Stimulated activated CD4-positive, alpha-beta T cell treated with anti-CD3 and anti-CD28 coated beads, Interleukin-15, amount 100 ng/mL, for 1 hour (primary cell): ENCODE measurements around the gene CCDC197.

Source experiments
- DNase-seq, 2 donors: peaks; one replicate each; pipeline ENCODE4 v3.0.0-alpha.2; 2020; ENCODE audit warnings: low read depth in 1 of 2, low spot score in 1 of 2

The CCDC197 gene

GRCh38 chr14:93998871-93999403 is 1.8 kb downstream of the CCDC197 start:
- DNase-seq, result no peak

GRCh38 chr14:93999573-93999972 is 2.5 kb downstream of the CCDC197 start:
- no peak for DNase-seq

- DNase-seq, result no peak
These were observed 3.2 kb downstream of the CCDC197 start for GRCh38 chr14:94000267-94000666.

- no peak for DNase-seq
These were observed 3.9 kb downstream of the CCDC197 start for GRCh38 chr14:94001016-94001415.

GRCh38 chr14:94001501-94002396 is 4.6 kb downstream of the CCDC197 start:
- DNase-seq, result peak; percentile 16 to 35

- no peak for DNase-seq
These were observed 6.3 kb downstream of the CCDC197 start for GRCh38 chr14:94003397-94003796.

GRCh38 chr14:94004015-94004414 is 6.9 kb downstream of the CCDC197 start:
- DNase-seq, result no peak

GRCh38 chr14:94005324-94006073 is 8.4 kb downstream of the CCDC197 start:
- DNase-seq, result no peak

GRCh38 chr14:94008234-94008633 is 11.1 kb downstream of the CCDC197 start:
- DNase-seq, result no peak

GRCh38 chr14:94009767-94010166 is 12.7 kb downstream of the CCDC197 start:
- no peak for DNase-seq

- no peak for DNase-seq
These were observed 13.5 kb downstream of the CCDC197 start for GRCh38 chr14:94010625-94011024.

GRCh38 chr14:94011795-94012194 is 14.7 kb downstream of the CCDC197 start:
- DNase-seq, result no peak

GRCh38 chr14:94014382-94014781 is 17.3 kb downstream of the CCDC197 start:
- no peak for DNase-seq

- DNase-seq, result no peak
These were observed 18.1 kb downstream of the CCDC197 start for GRCh38 chr14:94015223-94015622.

- no peak for DNase-seq
These were observed 19.4 kb downstream of the CCDC197 start for GRCh38 chr14:94016446-94016976.

- DNase-seq, result no peak
These were observed 21.2 kb downstream of the CCDC197 start for GRCh38 chr14:94018308-94018707.

GRCh38 chr14:94019329-94019728 is 22.2 kb downstream of the CCDC197 start:
- no peak for DNase-seq

GRCh38 chr14:94020267-94020666 is 23.2 kb downstream of the CCDC197 start:
- no peak for DNase-seq

GRCh38 chr14:94021001-94021400 is 23.9 kb downstream of the CCDC197 start:
- DNase-seq, result no peak

- no peak for DNase-seq
These were observed 24.5 kb downstream of the CCDC197 start for GRCh38 chr14:94021416-94022157.
